GM18498 (cell line): Measurements from ENCODE around the gene RPL10.
A peak's percentile ranks its signal among the peaks of the same experiment; 100 is the strongest.
"Not testable (repeated sequence)": the region's sequence is repeated elsewhere in the genome, so short reads cannot be mapped to it uniquely, and the experiment has no call there.

Experiments
- ATAC-seq: cut with Tn5 transposase; IDR thresholded peaks from one replicate; pipeline ENCODE4 v1.9.1; 2021; ENCODE audit warnings: mild to moderate bottlenecking, moderate library complexity; ENCODE audit not compliant: unreplicated experiment

RPL10 gene

DNA sequence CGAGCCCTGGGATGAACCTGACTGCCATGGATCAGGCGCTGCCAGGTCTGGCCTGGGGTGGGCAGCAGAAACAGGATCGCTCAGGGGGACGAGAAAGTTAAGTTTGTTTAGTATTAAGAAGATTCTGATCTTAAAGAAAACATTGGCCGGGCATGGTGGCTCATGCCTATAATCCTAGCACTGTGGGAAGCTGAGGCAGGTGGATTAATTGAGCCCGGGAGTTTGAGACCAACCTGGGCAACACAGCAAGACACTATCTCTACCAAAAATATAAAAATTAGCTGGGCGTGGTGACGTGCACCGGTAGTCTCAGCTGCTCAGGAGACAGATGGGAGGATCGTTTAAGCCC lies 23.0 kb upstream of the RPL10 start:
- no peak for ATAC-seq

DNA sequence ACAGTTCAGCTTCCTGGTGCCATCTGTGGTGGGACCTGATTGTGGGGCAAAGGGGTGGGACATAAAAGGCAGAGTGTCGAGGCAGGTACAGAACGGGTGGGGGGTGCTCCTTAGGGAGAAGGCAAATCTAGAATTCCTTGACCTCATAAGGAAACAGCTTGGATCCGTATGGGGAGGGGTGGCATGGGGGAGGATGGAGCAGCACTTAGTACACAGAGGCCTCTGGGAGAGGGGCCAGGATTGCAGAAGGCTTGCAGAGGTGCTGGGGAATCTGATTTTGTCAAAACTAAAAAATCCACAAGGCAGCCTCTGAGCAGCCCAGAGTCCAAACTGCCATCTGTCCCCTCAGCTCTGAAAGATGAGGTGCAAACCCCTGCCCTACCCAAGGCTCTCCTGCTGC lies 21.4 kb upstream of the RPL10 start:
- ATAC-seq: no peak

DNA sequence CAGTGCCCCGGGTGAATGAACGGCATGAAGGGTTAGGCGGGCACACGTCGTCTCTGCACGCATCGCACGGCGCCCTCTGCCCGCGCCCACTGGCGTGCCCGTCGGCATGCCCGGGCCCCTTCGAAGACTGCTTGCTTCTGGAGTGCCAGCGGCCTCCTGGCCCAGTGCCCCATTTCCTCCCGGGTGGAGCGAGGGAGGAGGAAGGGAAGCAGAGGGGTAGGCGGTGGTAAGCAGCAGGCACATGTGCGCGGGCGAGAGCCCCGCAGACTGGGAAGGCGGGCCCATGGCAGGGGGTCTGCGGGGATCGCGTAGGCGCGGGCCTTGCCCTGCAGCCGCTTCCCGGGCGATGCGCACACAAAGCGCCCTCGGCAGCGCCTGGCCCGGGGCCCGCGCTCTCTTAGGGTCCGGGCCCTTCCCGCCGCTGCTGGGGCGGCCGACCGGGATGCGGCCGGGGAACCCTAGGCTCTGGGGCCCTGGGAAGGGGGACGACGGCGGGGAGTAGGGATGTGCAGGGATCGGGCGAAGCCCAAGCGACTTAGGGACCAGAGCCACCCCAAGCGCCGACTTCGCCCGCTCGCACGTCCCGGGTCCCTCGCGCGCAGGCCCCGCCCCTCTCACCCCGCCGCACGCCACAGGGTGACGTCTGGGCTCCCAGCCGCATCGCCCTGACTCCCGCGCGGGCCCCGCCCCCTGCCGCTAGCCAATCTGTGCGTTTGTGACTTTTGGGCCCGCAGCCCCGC lies 19.9 kb upstream of the RPL10 start:
- peak; percentile 3 for ATAC-seq

DNA sequence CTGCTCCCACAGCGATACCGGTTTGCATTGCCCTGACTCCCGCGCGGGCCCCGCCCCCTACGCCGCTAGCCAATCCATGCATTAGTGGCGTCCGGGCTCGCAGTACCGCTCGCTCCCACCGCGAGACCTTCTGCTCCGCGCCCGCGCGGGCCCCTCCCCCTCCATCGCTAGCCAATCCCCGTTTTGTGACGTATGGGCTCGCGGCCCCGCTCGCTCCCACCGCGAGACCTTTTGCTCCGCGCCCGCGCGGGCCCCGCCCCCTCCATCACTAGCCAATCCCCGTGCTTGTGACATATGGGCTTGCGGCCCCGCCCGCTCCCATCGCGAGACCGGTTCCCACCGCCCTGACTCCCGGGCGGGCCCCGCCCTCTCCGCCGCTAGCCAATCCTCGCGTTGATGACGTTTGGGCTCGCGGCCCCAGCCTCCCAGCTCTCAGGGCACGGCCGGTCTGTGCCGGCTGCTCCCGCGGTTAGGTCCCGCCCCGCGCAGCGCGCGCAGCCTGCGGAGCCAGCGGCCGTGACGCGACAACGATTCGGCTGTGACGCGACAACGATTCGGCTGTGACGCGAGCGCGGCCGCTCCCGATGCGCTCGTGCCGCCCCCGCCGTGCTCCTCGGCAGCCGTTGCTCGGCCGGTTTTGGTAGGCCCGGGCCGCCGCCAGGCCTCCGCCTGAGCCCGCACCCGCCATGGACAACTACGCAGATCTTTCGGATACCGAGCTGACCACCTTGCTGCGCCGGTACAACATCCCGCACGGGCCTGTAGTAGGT lies 19.2 kb upstream of the RPL10 start, which contains the start of gene EMD:
Gene EMD, plus strand, starts transcription at position 497 of the 770 bp plus-strand sequence. Its CDS starts 190 bp downstream, at position 687.
- peak; percentile 82 for ATAC-seq

DNA sequence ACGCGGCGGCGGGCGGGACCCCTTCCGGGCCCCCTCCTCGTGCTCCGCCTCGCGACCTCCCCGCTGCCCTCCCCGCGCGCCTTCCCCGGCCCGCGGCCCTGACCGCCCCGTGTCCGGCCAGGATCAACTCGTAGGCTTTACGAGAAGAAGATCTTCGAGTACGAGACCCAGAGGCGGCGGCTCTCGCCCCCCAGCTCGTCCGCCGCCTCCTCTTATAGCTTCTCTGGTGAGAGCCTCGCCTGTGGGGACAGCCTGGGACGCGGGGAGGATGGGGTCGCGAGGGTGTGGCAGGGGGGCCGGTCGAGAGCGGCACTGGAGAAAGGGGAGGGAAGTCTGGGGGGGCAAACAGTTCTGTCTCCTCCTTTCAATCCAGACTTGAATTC lies 18.6 kb upstream of the RPL10 start:
- no peak for ATAC-seq

DNA sequence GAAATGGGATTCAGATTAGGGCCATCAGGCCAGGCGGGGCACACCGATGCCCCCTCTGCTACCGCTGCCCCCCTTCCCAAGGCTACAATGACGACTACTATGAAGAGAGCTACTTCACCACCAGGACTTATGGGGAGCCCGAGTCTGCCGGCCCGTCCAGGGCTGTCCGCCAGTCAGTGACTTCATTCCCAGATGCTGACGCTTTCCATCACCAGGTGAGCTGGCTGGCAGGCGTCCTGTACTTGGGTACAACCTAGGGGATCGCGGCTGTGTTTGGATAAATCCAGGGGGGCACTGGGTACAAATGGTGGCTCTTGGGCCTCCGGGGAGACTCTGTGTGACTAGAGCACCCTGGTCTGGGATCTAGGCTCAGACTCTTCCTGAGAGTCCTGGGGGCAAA lies 18.0 kb upstream of the RPL10 start:
- ATAC-seq: no peak

DNA sequence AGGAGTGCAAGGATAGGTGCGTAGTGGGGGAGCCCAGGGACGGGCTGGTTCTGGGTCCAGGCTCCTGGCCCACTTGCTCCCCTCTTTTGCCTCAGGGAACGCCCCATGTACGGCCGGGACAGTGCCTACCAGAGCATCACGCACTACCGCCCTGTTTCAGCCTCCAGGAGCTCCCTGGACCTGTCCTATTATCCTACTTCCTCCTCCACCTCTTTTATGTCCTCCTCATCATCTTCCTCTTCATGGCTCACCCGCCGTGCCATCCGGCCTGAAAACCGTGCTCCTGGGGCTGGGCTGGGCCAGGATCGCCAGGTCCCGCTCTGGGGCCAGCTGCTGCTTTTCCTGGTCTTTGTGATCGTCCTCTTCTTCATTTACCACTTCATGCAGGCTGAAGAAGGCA lies 17.4 kb upstream of the RPL10 start:
- ATAC-seq: no peak

DNA sequence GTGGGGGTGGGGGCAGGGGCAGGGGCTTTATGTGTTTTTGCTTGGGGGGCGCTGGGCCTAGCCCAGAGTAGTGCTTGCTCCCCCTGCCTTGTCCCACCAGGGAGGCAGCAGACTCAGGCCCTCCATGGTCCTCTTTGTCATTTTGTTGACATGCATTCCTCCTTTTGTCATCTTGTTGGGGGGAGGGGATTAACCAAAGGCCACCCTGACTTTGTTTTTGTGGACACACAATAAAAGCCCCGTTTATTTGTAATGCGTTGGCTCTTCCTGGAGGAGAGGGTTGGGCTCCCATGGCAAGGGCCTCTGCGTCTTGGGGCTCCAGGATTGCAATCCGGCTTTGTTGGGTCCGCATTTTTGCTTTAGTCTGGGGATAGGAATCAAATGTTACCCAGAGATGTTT lies 16.9 kb upstream of the RPL10 start:
- no peak for ATAC-seq

DNA sequence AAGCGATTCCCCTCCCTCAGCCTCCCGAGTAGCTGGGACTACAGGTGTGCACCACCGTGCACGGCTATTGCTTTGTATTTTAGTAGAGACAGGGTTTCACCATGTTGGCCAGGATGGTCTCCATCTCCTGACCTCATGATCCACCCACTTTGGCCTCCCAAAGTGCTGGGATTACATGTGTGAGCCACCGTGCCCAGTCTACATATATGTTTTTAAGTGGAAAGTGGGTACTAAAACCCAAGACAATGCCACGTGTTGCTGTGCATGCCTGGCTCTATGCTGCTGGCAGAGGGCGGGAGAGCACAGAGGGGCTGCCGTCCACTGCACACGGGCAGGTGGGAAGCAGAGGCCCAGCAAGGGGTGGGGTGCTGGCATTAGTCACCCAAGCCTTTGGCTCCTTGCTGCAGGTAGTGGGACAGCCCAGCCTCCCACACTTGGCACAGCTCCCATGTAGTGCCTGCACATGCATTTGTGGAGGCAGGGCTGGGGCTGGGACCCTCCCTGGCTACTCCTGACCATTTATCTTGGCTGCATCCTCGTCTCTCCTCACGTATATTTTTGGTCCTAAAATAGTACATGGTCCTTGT lies 15.6 kb upstream of the RPL10 start:
- no peak for ATAC-seq

DNA sequence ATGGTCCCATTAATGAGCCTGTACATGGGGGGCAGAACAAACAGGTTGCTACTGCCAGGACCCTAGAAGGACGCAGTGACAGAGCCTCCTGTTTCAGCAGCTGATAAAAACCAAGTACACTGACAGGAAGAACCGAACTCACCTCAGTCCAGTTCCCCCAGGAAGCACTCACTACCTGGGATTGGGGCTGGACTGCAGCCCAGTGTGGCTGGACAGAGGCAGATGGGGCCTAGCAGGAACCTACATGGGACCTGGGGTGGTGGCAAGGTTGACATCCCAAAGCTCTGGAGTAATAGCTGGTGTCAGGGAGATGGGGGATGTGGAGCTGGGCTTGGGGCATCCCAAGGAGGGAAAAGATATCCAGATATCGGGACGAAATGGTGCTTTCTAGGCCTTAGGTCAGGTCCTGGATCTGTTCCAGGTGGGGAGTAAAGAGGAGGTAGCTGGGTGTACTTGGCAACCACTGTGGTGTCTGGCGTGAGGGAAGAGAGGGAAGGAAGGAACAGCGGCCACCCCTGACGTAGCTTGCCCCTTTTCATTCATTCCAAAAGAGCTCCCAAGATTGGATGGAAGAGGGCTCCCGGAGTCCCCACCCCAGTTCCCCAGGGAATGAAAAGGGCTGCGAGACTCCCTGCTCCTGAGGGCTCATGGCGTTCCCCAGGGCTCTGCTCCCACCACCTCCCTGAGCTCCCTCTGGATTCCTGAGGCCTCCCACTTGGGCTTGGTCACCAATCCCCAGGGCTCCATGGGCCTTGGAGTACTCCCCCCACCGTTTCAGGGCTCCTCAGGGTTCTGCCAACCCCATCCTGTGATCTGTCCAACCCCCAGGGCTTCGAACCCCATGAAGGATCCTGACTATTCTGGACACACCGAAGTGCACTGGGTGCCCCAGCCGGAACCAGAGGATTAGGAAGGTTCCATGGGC lies 14.6 kb upstream of the RPL10 start:
- ATAC-seq: no peak

DNA sequence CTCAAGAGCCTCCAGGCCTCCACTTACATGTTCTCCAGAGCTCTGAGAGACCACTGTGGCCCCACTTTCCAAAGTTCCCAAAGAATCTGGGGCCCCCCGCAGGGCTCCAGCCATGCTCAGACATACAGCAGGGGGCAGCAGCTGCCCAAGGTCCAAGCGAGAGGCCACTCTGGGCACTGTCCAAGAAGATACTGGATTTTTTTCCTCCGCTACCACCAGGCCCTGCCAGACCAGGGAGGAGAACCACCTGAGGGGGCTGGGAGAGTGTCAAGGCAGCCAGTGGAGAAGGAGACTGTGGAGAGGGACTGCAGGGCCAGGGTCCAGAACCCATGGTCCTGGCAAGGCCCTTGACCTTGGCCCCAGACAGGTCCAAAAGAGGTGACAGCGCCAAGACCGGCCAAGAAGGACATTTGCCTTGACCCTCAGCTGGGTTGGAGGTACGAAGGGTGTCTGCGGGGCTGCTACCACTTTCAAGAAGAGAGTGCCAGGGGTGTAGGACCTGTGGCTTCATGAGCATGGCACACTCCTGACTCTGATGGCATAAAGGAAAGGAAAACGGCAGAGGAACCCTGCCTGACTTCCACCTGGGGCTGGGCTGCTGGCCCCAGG lies 13.8 kb upstream of the RPL10 start:
- no peak for ATAC-seq

DNA sequence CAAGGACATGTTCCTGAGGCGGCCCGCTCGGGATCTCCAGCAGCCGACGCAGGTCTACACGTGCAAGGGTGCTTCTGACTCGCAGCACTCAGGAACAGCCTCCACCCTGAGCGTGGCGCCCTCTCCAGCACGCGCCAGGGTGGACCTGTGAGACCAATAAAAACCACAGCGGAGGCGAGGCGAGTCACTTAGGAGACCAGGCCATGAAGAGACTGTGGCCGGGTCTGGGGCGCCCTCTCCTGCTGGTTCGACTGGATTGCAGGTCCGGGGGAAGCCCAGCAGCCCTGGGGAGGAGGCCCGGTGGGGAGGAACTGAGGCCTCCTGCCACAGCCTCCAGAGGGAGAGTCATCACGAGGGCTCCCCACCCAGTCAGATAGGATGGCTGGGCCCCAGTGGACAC lies 10.1 kb upstream of the RPL10 start:
- ATAC-seq: peak; percentile 24

DNA sequence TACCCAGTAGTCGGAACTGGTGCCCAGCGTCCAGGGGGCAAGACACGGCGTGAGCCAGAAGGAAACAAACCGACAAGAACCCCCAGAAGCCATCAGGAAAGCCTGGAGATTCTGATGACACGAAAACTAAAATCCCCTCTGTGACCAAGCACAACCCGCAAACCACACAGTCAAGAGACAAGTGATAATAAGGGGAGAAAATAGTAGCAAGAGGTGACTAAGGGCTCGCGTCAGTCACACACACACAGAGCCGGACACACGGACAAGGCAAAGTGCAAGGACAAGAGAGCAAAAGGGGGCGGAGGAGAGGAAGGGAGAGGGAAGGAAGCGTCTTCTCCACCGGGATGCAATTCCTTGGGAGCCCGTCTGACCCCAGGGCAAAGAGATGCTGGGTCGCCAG lies 9.5 kb upstream of the RPL10 start:
- peak; percentile 17 for ATAC-seq

DNA sequence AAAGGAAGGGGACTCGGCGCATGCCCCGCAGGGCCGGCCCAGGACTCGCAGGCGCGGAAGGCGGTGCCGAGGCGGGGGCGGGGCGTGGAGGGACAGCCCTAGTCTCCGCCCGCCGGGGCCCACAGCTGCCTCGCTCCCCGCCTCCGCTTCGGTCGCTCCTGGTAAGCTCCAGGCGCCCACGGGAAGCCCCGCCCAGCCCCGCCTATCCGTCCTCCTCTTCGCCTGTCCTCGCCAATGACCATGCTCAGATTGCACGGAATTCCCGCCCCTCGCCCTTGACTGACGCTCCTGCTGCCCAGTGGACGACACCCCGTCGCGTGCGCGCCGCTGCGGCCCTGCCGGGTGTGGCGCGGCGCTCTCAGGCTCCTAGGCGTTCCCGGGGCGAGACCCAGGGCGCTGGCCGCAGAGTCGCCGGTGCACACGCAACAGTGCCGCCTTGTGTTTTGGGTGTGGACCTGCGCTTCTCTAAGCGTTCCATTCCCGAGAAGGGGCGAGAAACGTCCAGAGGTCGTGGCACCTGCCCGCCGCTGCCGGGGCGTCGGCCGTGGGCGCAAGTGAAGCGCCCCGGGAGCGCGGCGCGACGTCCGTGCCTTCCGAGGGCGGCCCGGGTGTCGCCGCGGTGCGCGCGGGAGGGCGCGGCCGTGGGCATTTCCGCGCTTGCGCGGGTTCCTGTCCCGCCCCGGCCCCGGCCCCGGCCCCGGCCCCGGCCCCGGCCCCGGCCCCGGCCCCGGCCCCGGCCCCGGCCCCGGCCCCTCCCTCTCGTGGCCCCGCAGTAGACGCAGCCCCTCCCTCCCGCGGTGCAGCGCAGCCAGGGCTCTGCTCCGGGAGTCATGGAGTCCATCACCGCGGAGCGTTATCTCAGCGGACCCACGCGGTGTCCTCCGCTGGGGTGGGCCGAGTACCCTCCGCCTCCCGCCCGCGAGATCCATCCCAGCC lies 8.1 kb upstream of the RPL10 start:
- ATAC-seq: peak; percentile 74

DNA sequence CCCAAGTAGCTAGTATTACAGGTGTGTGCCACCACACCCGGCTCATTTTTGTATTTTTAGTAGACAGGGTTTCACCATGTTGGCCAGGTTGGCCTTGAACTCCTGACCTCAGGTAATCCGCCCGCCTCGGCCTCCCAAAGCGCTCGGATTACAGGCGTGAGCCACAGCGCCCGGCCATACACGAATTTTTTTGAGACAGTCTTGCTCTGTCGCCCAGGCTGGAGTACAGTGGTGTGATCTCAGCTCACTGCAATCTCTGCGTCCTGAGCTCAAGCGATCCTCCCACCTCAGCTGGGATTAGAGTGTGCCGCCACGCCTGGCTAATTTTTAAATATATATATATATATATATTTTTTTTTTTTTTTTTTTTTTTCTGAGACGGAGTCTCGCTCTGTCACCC lies 1.8 kb upstream of the RPL10 start:
- not testable (repeated sequence) for ATAC-seq

DNA sequence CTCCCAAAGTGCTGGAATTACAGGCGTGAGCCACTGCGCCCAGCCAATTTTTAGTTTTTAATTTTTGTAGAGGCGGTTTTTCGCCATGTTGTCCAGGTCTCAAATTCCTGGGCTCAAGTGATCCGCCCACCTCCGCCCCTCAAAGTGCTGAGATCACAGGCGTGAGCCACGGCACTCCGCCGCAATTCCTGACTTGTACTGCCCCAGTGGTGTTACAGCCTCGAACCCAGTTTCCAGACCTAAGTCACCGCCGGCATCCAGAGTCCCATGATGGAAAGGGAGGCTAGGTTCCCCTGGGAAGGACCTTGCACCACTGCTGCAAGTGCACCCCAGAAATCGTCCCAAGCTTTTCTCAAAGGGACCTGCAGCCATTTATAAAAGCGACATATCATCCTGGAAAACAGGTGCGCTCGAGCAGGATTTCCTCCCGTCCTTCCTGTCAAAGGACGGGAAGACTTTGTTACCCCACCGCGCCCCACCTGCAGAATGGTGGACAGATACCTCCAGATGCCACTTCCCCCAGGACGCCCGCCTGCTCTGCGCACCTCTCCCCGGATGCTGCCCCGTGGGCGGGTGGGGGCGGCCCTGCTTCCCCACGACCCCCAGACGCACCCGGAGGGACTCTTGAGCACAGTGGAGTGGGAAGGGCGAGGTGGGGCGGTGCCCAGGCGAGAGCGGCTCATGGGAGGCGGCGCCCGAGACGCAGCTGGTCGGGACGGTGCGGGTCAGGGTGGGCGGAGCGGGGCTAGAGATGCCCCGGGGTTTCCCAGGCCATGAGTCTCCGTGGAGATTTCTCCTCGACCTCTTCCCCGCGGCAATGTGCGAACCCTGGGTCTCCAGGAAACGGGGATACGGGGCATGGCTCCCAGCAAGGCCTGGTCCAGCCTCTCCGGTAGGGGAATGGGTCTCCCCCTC lies 947 bp upstream of the RPL10 start:
- peak; percentile 55 for ATAC-seq

DNA sequence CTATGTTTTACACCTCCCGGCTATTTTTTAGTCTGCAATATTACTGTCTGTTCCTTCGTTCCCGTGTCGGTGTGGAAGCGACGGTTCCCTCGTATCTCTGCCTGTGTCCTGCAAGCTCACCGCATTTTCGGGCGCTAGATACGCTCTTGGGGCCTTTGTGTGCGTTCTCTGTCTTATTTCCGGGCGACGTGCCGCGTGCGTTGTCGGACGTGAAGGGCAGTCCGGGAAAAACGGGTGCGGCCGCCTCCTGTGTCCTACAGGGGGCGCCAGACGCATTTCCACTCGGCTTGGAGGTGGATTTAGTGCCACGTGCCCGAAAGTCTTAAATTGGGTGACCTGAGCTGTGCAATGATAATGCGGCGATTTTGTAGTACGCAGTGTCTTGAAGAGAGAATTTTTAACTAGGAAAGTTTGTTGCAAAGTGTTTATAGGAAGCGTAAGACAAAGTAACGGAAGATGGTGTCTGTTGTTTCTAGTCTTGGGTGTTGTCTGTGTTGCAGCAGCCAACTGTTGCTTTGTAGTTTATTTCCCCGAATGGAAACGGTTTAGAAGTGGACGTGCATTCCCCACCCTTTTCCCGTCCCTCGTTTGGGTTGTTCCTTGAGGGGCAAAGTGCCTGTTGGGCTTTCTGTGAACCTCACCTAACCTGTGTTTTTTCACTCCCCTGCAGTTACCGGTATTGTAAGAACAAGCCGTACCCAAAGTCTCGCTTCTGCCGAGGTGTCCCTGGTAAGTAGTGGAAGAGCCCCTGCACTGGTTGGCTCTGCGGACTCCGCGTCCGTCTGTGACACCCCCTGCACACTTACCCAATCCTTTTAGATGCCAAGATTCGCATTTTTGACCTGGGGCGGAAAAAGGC lies 720 bp downstream of the RPL10 start:
- ATAC-seq: peak; percentile 30
